Panc1 (cell line): ENCODE results near the gene DHX34.

Experiments
- CTCF ChIP-seq: fragments of 450-650 bp; IDR thresholded peaks from 2 replicates; pipeline ENCODE4 v1.5.1; 2017; ENCODE audit warnings: mild to moderate bottlenecking
- POLR2AphosphoS5 ChIP-seq: IDR thresholded peaks from 2 replicates; pipeline ENCODE4 v1.6.1; 2012; ENCODE audit warnings: mild to moderate bottlenecking, low read depth, low read length, moderate library complexity
- REST ChIP-seq, 2 experiments: IDR thresholded peaks; 2 replicates each; pipeline ENCODE4 v1.6.1; 2011 to 2012; ENCODE audit warnings: low read depth in 2 of 2, control low read depth in 1 of 2, low read length in 1 of 2, mild to moderate bottlenecking in 1 of 2, moderate library complexity in 1 of 2; ENCODE audit not compliant: insufficient read depth in 1 of 2
- SIN3A ChIP-seq: IDR thresholded peaks from 2 replicates; pipeline ENCODE4 v1.6.1; 2012; ENCODE audit warnings: low read depth, mild to moderate bottlenecking, low read length, moderate library complexity, borderline replicate concordance; ENCODE audit not compliant: insufficient read depth
- TCF7L2 ChIP-seq: IDR thresholded peaks from 2 replicates; pipeline ENCODE4 v1.6.1; 2011; ENCODE audit warnings: mild to moderate bottlenecking, low read depth, low read length, inconsistent platforms

DNA sequence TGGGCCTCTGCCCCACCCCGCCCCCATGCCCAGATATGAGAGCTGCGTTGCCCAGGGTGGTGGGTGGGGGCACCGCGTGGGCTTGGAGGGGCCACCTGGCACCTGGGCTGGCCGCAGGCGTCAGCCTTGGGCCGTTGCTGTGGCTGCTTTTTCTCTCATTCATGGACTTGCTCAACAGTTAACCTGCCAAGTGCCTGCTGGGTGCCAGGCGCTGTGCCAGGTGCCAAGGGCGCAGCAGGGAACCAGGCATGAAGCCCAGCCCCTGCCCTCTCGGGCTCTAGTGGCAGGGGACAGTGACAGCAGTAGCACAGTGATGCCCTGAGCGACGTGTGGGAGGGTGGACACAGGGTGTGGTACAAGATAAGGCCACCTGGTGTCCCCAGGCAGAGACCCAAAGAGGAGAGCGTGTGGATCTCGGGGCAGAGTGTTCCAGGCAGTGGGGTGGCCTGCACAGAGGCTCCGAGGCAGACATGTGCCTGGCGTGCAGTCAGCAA, 28.1 kb downstream of the DHX34 start:
- TF ChIP-seq POLR2AphosphoS5, result no peak
- TF ChIP-seq CTCF, result no peak
- no peak for TF ChIP-seq REST (IDR thresholded peaks at IDR 0.05; ENCODE audit: insufficient read depth in 1 of 2, low read depth in 2 of 2, low read length in 1 of 2)
- no peak for TF ChIP-seq TCF7L2
- TF ChIP-seq SIN3A, result no peak
